HUES64 (cell line): ENCODE results near the gene CYFIP2.

Experiments used
- H3K27ac ChIP-seq: 2 replicates; pipeline ENCODE4 v1.7.0; 2013; ENCODE audit warnings: low read depth, low read length, inconsistent platforms
- H3K27me3 ChIP-seq: 2 replicates; pipeline ENCODE4 v1.6.1; 2013; ENCODE audit warnings: mild to moderate bottlenecking, low read length; ENCODE audit not compliant: insufficient read depth
- H3K36me3 ChIP-seq: 2 replicates; pipeline ENCODE4 v1.6.1; 2013; ENCODE audit warnings: mild to moderate bottlenecking, low read length; ENCODE audit not compliant: insufficient read depth
- H3K4me1 ChIP-seq: 2 replicates; pipeline ENCODE4 v1.6.1; 2013; ENCODE audit warnings: mild to moderate bottlenecking, low read length, moderate library complexity; ENCODE audit not compliant: insufficient read depth
- H3K4me3 ChIP-seq: 2 replicates; pipeline ENCODE4 v1.5.1; 2013; ENCODE audit warnings: mild to moderate bottlenecking, low read length, moderate library complexity
- H3K9ac ChIP-seq: 2 replicates; pipeline ENCODE4 v1.6.1; 2013; ENCODE audit warnings: mild to moderate bottlenecking, low read depth, low read length
- H3K9me3 ChIP-seq: 2 replicates; pipeline ENCODE4 v1.6.1; 2013; ENCODE audit warnings: low read depth, low read length; ENCODE audit not compliant: insufficient read depth
- WGBS: fragments of 150-250, 120-280 bp; methylation state at CpG from one replicate; pipeline ENCODE4 v1.1.7; 2013; ENCODE audit warnings: missing lambda C conversion rate; 5-methylcytosine and 5-hydroxymethylcytosine counted together

Gene CYFIP2

GRCh38 chr5:157348049-157348400 is 82.1 kb downstream of the CYFIP2 start:
- H3K36me3 ChIP-seq: peaks cover 13% of the 10 kb centered on the region
- H3K27ac ChIP-seq: no peak overlapping the region
- H3K9ac ChIP-seq: no peak overlapping the region
- no peak overlapping the region for H3K4me3 ChIP-seq
- no peaks in the 10 kb centered on the region for H3K27me3 ChIP-seq
- no peaks in the 10 kb centered on the region for H3K4me1 ChIP-seq
- WGBS: 92% methylated on average over 2 of the region's 2 CpGs
- no peaks in the 10 kb centered on the region for H3K9me3 ChIP-seq

DNA sequence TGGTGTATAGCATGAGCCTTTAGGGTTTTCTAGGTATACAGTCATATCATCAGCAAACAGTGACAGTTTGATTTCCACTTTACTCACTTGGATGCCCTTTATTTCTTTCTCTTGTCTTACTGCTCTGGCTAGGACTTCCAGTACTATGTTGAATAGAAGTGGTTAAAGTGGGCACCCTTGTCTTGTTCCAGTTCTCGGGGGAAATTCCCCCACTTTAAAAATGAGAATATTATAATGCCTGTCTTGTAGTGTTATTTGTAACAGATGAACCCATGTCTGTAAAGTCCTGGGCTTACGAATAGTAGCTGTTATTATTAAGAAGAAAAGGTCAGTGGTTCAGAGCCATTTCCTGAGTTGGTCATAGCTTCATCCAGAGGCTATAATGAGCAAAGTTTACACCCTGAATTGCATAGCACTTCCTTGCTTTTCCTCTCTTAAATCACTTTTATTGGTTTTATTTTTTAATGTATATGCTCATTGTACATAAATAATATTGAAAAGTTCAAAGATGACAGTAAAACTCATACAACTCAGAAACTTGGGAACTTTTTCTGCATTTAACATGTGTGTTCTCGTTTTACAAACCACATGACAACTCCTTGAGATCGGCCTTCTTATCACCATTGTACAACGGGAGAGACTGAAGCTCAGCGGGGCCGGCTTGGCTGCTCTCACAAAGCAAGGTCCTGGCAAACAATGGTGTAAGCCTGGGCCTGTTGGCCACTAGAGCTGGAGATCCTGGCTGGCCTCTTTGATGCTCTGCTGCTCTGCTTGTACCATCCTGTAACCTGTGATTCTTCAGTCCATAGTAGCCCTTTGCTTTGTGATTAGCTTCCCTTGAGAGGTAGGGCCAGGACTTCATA is 85.2 kb downstream of the CYFIP2 start:
- Histone ChIP-seq H3K36me3 (no peaks in the 10 kb centered on the region; the same call in 1 of the 2 replicates), H3K9me3 (no peaks in the 10 kb centered on the region), H3K27ac (no peak overlapping the region), H3K4me1 (peaks cover 6% of the 10 kb centered on the region), H3K4me3 (no peak overlapping the region), H3K9ac (no peak overlapping the region), H3K27me3 (no peaks in the 10 kb centered on the region)
- 90% methylated on average over 6 of the region's 7 CpGs for WGBS

- H3K27me3 ChIP-seq: no peaks in the 10 kb centered on the region
- no peaks in the 10 kb centered on the region for H3K9me3 ChIP-seq
- H3K36me3 ChIP-seq: no peaks in the 10 kb centered on the region; the same call in 1 of the 2 replicates
- H3K4me1 ChIP-seq: peaks cover 6% of the 10 kb centered on the region
- H3K4me3 ChIP-seq: no peak overlapping the region
- no peak overlapping the region for H3K9ac ChIP-seq
- H3K27ac ChIP-seq: no peak overlapping the region
- 100% methylated on average over 1 of the region's 1 CpG for WGBS
These were observed 85.8 kb downstream of the CYFIP2 start for GRCh38 chr5:157351802-157352092.

GRCh38 chr5:157352756-157353340 is 86.9 kb downstream of the CYFIP2 start:
- Histone ChIP-seq H3K27ac (no peak overlapping the region), H3K4me1 (peaks cover 6% of the 10 kb centered on the region), H3K4me3 (no peak overlapping the region), H3K27me3 (no peaks in the 10 kb centered on the region), H3K36me3 (no peaks in the 10 kb centered on the region; the same call in 1 of the 2 replicates), H3K9me3 (no peaks in the 10 kb centered on the region), H3K9ac (no peak overlapping the region)
- WGBS: 93% methylated on average over 12 of the region's 12 CpGs

GRCh38 chr5:157354800-157355199 is 88.9 kb downstream of the CYFIP2 start:
- Histone ChIP-seq H3K4me1 (peaks cover 6% of the 10 kb centered on the region), H3K9me3 (no peaks in the 10 kb centered on the region), H3K36me3 (peaks cover 11% of the 10 kb centered on the region), H3K4me3 (no peak overlapping the region), H3K9ac (no peak overlapping the region), H3K27ac (no peak overlapping the region), H3K27me3 (no peaks in the 10 kb centered on the region)
- WGBS: 55% methylated on average over 5 of the region's 5 CpGs

- H3K9me3 ChIP-seq: no peaks in the 10 kb centered on the region
- no peak overlapping the region for H3K27ac ChIP-seq
- H3K27me3 ChIP-seq: no peaks in the 10 kb centered on the region
- H3K36me3 ChIP-seq: peaks cover 28% of the 10 kb centered on the region
- no peak overlapping the region for H3K4me3 ChIP-seq
- peaks cover 6% of the 10 kb centered on the region for H3K4me1 ChIP-seq
- H3K9ac ChIP-seq: no peak overlapping the region
- 89% methylated on average over 3 of the region's 3 CpGs for WGBS
These were observed 90.7 kb downstream of the CYFIP2 start for GRCh38 chr5:157356576-157356975.

DNA sequence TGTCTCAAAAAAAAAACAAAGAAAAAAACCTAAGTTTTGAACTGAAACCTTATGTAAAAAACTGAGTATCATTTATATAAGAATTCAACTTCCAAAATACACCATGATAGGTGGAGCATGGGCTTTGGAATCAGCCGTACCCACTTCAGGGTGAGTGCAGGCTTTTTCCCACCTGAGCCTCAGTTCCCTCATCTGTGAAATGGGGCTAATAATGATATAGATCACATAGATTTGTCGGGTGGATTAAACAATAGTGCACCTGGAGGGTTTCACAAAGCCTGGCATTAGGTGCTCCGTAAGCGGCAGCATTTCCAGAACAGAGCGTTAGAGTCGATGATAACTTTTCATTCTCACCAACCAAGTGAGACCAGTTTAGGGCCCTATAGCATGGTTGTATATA is 91.9 kb downstream of the CYFIP2 start:
- peaks cover 28% of the 10 kb centered on the region for H3K36me3 ChIP-seq
- H3K4me3 ChIP-seq: no peak overlapping the region
- 96% methylated on average over 6 of the region's 6 CpGs for WGBS
- no peaks in the 10 kb centered on the region for H3K9me3 ChIP-seq
- H3K27ac ChIP-seq: no peak overlapping the region
- H3K4me1 ChIP-seq: peaks cover 6% of the 10 kb centered on the region
- H3K9ac ChIP-seq: no peak overlapping the region
- H3K27me3 ChIP-seq: no peaks in the 10 kb centered on the region

- H3K27me3 ChIP-seq: no peaks in the 10 kb centered on the region
- H3K4me3 ChIP-seq: no peak overlapping the region
- H3K9ac ChIP-seq: no peak overlapping the region
- no peak overlapping the region for H3K27ac ChIP-seq
- H3K4me1 ChIP-seq: peaks cover under 1% of the 10 kb centered on the region; the same call in 1 of the 2 replicates
- H3K36me3 ChIP-seq: peaks cover 33% of the 10 kb centered on the region
- 96% methylated on average over 4 of the region's 4 CpGs for WGBS
- no peaks in the 10 kb centered on the region for H3K9me3 ChIP-seq
These were observed 92.9 kb downstream of the CYFIP2 start for GRCh38 chr5:157358871-157359270.

DNA sequence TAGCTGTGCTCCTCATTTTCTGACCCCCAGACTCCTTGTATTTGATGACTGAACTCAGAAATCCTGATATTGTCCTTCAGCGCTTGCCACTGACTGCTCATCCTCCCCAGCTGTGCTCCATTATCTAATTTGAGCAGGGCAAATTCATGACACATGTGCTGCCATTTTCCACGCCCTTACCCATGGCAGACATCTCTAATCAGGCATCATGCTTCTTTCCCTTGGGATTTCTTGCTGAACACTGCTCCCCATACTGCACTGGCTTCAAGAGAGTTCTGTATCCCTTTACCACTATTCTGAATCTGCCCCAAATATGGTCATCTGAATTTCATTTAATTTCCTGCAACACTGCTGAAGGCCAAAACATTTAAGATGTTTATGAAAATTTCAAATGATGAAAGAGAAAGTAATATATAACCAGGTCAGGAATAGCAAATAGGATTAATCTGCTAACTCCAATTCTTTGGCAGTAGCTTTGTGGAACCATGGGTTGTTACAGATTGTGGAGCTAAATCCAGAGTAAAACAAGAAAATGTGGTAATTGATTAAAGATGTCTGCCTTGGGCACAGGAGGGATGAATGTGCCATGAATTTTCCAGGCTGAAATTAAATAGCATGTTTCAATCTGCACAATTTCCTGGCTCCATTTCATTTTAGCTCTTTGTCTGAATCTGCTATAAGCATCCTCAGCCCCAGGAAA is 93.6 kb downstream of the CYFIP2 start:
- WGBS: 91% methylated on average over 2 of the region's 2 CpGs
- H3K9me3 ChIP-seq: no peaks in the 10 kb centered on the region
- no peak overlapping the region for H3K9ac ChIP-seq
- no peaks in the 10 kb centered on the region for H3K4me1 ChIP-seq
- H3K4me3 ChIP-seq: no peak overlapping the region
- H3K27ac ChIP-seq: no peak overlapping the region
- H3K36me3 ChIP-seq: peaks cover 33% of the 10 kb centered on the region
- no peaks in the 10 kb centered on the region for H3K27me3 ChIP-seq

DNA sequence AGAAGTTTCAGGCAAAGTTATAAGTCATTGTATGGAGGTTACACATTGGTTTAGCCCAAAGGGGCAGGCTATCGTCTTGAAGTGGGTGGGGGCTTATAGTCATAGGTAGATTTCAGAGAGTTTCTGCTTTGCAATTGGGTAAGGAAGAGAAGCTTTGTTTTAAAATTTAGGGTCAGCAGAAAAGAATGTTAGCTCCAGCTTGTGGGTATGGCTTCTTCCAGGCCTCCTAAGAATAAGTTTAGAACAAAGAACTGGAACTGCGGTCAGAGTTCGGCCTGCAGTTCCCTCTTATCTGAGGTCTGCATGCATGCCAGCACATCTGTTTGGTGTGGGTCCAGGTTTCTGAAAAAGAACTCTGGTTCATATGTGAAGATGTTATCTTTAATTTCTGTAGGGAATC is 96.1 kb downstream of the CYFIP2 start:
- Histone ChIP-seq H3K27ac (no peak overlapping the region), H3K4me1 (no peaks in the 10 kb centered on the region), H3K36me3 (peaks cover 40% of the 10 kb centered on the region), H3K9me3 (no peaks in the 10 kb centered on the region), H3K9ac (no peak overlapping the region), H3K4me3 (no peak overlapping the region), H3K27me3 (no peaks in the 10 kb centered on the region)
- 91% methylated on average over 3 of the region's 3 CpGs for WGBS

DNA sequence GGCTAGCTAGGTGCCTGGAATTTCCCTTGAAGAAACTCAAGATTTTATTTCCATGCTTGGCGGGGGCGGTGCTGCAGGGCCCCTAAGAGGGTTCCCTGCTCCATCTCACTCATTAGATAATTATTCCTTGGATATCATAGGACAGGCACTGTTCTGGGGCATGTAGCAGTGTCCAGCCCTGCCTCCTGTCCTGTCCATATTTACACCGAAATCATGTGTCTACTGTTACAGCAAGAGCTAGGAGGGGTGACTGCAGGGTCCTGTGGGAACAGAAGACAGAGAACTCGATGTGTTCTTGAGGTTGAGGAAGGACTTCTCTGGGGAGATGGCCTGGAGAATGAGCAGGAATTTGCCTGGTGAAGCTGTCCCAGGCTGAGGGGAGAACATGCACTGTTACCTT is 96.6 kb downstream of the CYFIP2 start:
- no peak overlapping the region for H3K9ac ChIP-seq

More for the DNA sequence above, 96.6 kb downstream of the CYFIP2 start:
- H3K4me1 ChIP-seq: no peaks in the 10 kb centered on the region
- WGBS: 97% methylated on average over 4 of the region's 4 CpGs
- H3K36me3 ChIP-seq: peaks cover 40% of the 10 kb centered on the region
- H3K27ac ChIP-seq: no peak overlapping the region
- H3K27me3 ChIP-seq: no peaks in the 10 kb centered on the region
- no peaks in the 10 kb centered on the region for H3K9me3 ChIP-seq
- no peak overlapping the region for H3K4me3 ChIP-seq
